IMR-90 (cell line): ENCODE data around the gene HAP1.

Experiments used
- BHLHE40 ChIP-seq: fragments of 150-350 bp; IDR thresholded peaks from 2 replicates; pipeline ENCODE4 v1.6.1; 2016; ENCODE audit warnings: mild to moderate bottlenecking, low read depth, low read length
- CEBPB ChIP-seq: IDR thresholded peaks from 2 replicates; pipeline ENCODE4 v1.6.1; 2012; ENCODE audit warnings: low read depth, low read length, improper control_type of control experiment
- FOS ChIP-seq: fragments of 150-350 bp; IDR thresholded peaks from 2 replicates; pipeline ENCODE4 v1.6.1; 2016; ENCODE audit warnings: low read depth, low read length
- MAFK ChIP-seq: IDR thresholded peaks from 2 replicates; pipeline ENCODE4 v1.6.1; 2012; ENCODE audit warnings: low read depth, low read length, improper control_type of control experiment
- MAZ ChIP-seq: IDR thresholded peaks from 2 replicates; pipeline ENCODE4 v1.6.1; 2012; ENCODE audit warnings: low read depth, mild to moderate bottlenecking, low read length, improper control_type of control experiment, moderate library complexity, borderline replicate concordance
- POLR2A ChIP-seq: IDR thresholded peaks from 2 replicates; pipeline ENCODE4 v1.6.1; 2012; ENCODE audit warnings: mild to moderate bottlenecking, low read depth, low read length
- RAD21 ChIP-seq: IDR thresholded peaks from 2 replicates; pipeline ENCODE4 v1.6.1; 2012; ENCODE audit warnings: low read length, improper control_type of control experiment
- RCOR1 ChIP-seq: IDR thresholded peaks from 2 replicates; pipeline ENCODE4 v1.6.1; 2012; ENCODE audit warnings: mild to moderate bottlenecking, low read length, improper control_type of control experiment; ENCODE audit not compliant: insufficient replicate concordance
- SMC3 ChIP-seq: fragments of 150-350 bp; IDR thresholded peaks from 2 replicates; pipeline ENCODE4 v1.6.1; 2016; ENCODE audit warnings: low read depth, mild to moderate bottlenecking, antibody characterized with exemption, low read length, moderate library complexity
- TF ChIP-seq, protein P1 (sequence below): conservative IDR thresholded peaks from 2 replicates; pipeline ENCODE4 v1.5.1; 2012; ENCODE audit warnings: mild to moderate bottlenecking, low read depth, low read length, improper control_type of control experiment
- TF ChIP-seq, protein P2 (sequence below): fragments of 150-350 bp; IDR thresholded peaks from 2 replicates; pipeline ENCODE4 v1.6.1; 2017; ENCODE audit warnings: mild to moderate bottlenecking, antibody characterized with exemption, low read length, low read depth

DNA sequence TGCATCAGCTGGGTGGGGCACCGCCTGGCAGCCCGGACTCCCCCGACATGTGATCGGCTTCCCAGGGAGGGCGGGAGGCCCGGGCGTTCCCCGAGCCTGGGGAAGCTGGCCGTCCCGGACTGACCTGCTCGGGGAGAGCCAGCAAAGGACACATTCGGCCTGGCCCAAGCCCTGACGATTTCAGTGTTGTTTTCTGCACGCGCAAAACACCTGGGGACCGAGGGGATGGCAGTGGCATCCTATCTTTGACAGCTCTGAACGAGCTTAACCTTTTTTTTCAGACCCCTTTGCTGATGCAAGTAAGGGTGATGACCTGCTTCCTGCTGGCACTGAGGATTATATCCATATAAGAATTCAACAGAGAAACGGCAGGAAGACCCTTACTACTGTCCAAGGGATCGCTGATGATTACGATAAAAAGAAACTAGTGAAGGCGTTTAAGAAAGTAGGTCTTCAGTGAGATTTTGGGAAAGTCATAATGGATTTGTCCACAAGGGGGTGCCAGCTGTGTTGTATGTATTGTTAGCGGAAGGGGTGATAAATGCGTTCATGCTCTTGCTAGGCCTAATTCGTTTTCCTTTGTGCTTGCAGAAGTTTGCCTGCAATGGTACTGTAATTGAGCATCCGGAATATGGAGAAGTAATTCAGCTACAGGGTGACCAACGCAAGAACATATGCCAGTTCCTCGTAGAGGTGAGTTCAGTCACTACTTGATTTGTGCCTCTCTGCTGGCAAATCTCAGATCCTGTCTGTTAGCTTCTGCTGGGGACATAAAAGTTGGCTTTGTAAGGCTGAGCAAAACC, 44.7 kb downstream of the HAP1 start:
- TF ChIP-seq, protein P1, sequence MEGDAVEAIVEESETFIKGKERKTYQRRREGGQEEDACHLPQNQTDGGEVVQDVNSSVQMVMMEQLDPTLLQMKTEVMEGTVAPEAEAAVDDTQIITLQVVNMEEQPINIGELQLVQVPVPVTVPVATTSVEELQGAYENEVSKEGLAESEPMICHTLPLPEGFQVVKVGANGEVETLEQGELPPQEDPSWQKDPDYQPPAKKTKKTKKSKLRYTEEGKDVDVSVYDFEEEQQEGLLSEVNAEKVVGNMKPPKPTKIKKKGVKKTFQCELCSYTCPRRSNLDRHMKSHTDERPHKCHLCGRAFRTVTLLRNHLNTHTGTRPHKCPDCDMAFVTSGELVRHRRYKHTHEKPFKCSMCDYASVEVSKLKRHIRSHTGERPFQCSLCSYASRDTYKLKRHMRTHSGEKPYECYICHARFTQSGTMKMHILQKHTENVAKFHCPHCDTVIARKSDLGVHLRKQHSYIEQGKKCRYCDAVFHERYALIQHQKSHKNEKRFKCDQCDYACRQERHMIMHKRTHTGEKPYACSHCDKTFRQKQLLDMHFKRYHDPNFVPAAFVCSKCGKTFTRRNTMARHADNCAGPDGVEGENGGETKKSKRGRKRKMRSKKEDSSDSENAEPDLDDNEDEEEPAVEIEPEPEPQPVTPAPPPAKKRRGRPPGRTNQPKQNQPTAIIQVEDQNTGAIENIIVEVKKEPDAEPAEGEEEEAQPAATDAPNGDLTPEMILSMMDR, result peak; percentile 44
- TF ChIP-seq, protein P2, sequence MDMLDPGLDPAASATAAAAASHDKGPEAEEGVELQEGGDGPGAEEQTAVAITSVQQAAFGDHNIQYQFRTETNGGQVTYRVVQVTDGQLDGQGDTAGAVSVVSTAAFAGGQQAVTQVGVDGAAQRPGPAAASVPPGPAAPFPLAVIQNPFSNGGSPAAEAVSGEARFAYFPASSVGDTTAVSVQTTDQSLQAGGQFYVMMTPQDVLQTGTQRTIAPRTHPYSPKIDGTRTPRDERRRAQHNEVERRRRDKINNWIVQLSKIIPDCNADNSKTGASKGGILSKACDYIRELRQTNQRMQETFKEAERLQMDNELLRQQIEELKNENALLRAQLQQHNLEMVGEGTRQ, result peak; percentile 71
- TF ChIP-seq POLR2A (no peak), FOS (no peak), BHLHE40 (no peak), MAFK (no peak), SMC3 (no peak), RAD21 (no peak), MAZ (no peak), RCOR1 (no peak), CEBPB (no peak)
